Measurements from ENCODE around the gene HSPB9. TPM values are rescaled to one million over a fixed set of nuclear protein-coding genes. Genes with fewer than 3 reads are reported as not detected.

Gene HSPB9
- total RNA-seq, 1 experiment from 2014 or later, result not detected

DNA sequence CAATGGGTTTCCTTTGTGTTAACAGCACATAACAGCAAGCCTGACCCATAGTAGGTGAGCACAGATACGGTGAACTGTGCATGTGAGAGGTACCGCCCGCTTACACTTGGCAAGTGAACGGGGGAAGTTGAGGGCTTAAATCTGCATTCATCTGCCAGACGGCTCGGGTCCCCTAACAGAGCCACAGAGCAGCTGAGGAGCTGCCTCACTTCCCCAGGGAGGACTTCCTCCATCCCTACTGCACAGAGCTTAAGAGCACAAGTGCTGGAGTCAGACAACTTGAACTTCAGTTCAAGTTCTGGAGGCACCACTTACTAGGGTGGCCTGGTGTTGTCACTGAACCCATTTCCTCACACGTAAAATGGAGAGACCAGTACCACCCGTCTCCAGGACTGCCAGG is 18.8 kb downstream of the HSPB9 start:
- peaks cover 0 to under 1% of the 10 kb centered on the region in 2 experiments; a peak in 1 of 4 replicates for H3K4me1 ChIP-seq (ENCODE audit: control insufficient read depth in 1 of 2, insufficient read depth in 2 of 2, low read length in 2 of 2)
- H3K4me3 ChIP-seq (replicated peaks in 1 of 2; ENCODE audit: low read depth in 1 of 2, low read length in 2 of 2), result no peak overlapping the region
- H3K4me2 ChIP-seq (ENCODE audit: low read length), result no peak overlapping the region
- intact Hi-C loops (cut with micrococcal nuclease), result no loop called here
- no peaks in the 10 kb centered on the region for H3K9me2 ChIP-seq (ENCODE audit: insufficient read depth)
- DNase-seq (ENCODE audit: low read depth, low spot score) (no peak), ATAC-seq (no peak)
- BruUV-seq (replicated peaks), result no TSS peak
- RAD21 ChIA-PET (ENCODE audit: low non-redundant PET in 1 of 2, low total read pairs in 2 of 2, uncharacterized antibody in 2 of 2, unreplicated experiment in 2 of 2), result no interaction called here
- H3K27me3 ChIP-seq (ENCODE audit: insufficient read depth, low read length), result no peaks in the 10 kb centered on the region
- H3K27ac ChIP-seq (ENCODE audit: low read depth, low read length), result no peak overlapping the region
- no peak overlapping the region for H2AFZ ChIP-seq (ENCODE audit: low read depth, low read length, poor library complexity, severe bottlenecking)
- H3K9me3 ChIP-seq (ENCODE audit: control insufficient read depth in 1 of 2, insufficient read depth in 1 of 2, low read depth in 1 of 2, low read length in 2 of 2), result no peaks in the 10 kb centered on the region
- H4K20me1 ChIP-seq (ENCODE audit: insufficient read depth), result no peaks in the 10 kb centered on the region
- TF ChIP-seq EZH2 (IDR thresholded peaks at IDR 0.05) (no peak), RAD21 (IDR thresholded peaks at IDR 0.05; ENCODE audit: low read depth) (no peak), CBX3 (IDR thresholded peaks at IDR 0.05; ENCODE audit: low read depth) (no peak), EZH2phosphoT487 (IDR thresholded peaks at IDR 0.05; ENCODE audit: borderline replicate concordance) (no peak), ELF1 (IDR thresholded peaks at IDR 0.05; ENCODE audit: borderline replicate concordance, low read depth) (no peak), ZNF274 (IDR thresholded peaks at IDR 0.05; ENCODE audit: low read depth, low read length) (no peak), CEBPB (IDR thresholded peaks at IDR 0.05; ENCODE audit: low read depth) (no peak), FOSL1 (IDR thresholded peaks at IDR 0.05; ENCODE audit: low read depth) (no peak), SP1 (IDR thresholded peaks at IDR 0.05; ENCODE audit: low read depth) (no peak), REST (IDR thresholded peaks at IDR 0.05; ENCODE audit: low read depth) (no peak), JUND (IDR thresholded peaks at IDR 0.05) (no peak), POLR2A (IDR thresholded peaks at IDR 0.05; ENCODE audit: borderline replicate concordance, extremely low read depth, insufficient read depth, insufficient read length) (no peak), SRF (IDR thresholded peaks at IDR 0.05; ENCODE audit: low read depth) (no peak), YY1 (IDR thresholded peaks at IDR 0.05; ENCODE audit: extremely low read depth, insufficient replicate concordance, low read depth, low read length) (no peak), ZFX (IDR thresholded peaks at IDR 0.05) (no peak), POLR2AphosphoS5 (IDR thresholded peaks at IDR 0.05; ENCODE audit: low read depth, low read length) (no peak), SIN3A (IDR thresholded peaks at IDR 0.05; ENCODE audit: low read depth) (no peak)
- TF ChIP-seq, protein P1, sequence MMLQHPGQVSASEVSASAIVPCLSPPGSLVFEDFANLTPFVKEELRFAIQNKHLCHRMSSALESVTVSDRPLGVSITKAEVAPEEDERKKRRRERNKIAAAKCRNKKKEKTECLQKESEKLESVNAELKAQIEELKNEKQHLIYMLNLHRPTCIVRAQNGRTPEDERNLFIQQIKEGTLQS (IDR thresholded peaks at IDR 0.05), result no peak
- TF ChIP-seq, protein P2, sequence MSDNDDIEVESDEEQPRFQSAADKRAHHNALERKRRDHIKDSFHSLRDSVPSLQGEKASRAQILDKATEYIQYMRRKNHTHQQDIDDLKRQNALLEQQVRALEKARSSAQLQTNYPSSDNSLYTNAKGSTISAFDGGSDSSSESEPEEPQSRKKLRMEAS (IDR thresholded peaks at IDR 0.05), result no peak
- peaks cover 90% of the 10 kb centered on the region for H3K79me2 ChIP-seq (ENCODE audit: insufficient read depth, low read length)
- POLR2A ChIA-PET, result no interaction called here
- CTCF ChIA-PET, result no interaction called here
- H3K9ac ChIP-seq (ENCODE audit: low read length), result no peak overlapping the region
- H3K36me3 ChIP-seq (ENCODE audit: control insufficient read depth in 1 of 2, insufficient read depth in 2 of 2, low read length in 2 of 2), result peaks cover 12 to 14% of the 10 kb centered on the region in 2 experiments; a peak in 3 of 4 replicates
